OCI-LY3 (cell line): ENCODE results near the gene MPDU1.

Source experiments
- H2AFZ ChIP-seq: fragments of 200-600, 300-600 bp; shearing (Covaris generic); 2 replicates; pipeline ENCODE4 v1.6.0; 2014; ENCODE audit warnings: antibody characterized with exemption, low read depth, low read length
- H3K27ac ChIP-seq: fragments of 200-600, 300-600 bp; sonication (generic); 2 replicates; pipeline ENCODE4 v1.5.1; 2014; ENCODE audit warnings: mild to moderate bottlenecking, low read length, moderate library complexity, mixed read lengths
- H3K27me3 ChIP-seq: fragments of 200-600, 300-600 bp; sonication (generic); 2 replicates; pipeline ENCODE4 v1.6.1; 2014; ENCODE audit warnings: low read depth, low read length, mixed read lengths
- H3K36me3 ChIP-seq: fragments of 200-600, 300-600 bp; sonication (generic); replicated peaks from 2 replicates; pipeline ENCODE3; 2014; ENCODE audit warnings: low read depth, low read length, mixed read lengths
- H3K4me1 ChIP-seq: fragments of 300-600, 200-600 bp; sonication (generic); 2 replicates; pipeline ENCODE4 v1.6.1; 2014; ENCODE audit warnings: low read length, mixed read lengths
- H3K4me2 ChIP-seq: fragments of 200-600, 300-600 bp; sonication (generic); 2 replicates; pipeline ENCODE4 v1.6.1; 2014; ENCODE audit warnings: low read length, mixed read lengths
- H3K4me3 ChIP-seq: fragments of 300-600, 200-600 bp; sonication (generic); 2 replicates; pipeline ENCODE4 v1.5.1; 2014; ENCODE audit warnings: antibody characterized with exemption, mild to moderate bottlenecking, low read length, moderate library complexity
- H3K79me2 ChIP-seq: fragments of 300-600, 200-600 bp; shearing (Covaris generic); 2 replicates; pipeline ENCODE4 v1.6.1; 2014; ENCODE audit warnings: mild to moderate bottlenecking, low read length, mixed read lengths
- H3K9ac ChIP-seq: fragments of 300-600, 200-600 bp; shearing (Covaris generic); 2 replicates; pipeline ENCODE4 v1.6.0; 2014; ENCODE audit warnings: mild to moderate bottlenecking, low read length, moderate library complexity
- H3K9me3 ChIP-seq: fragments of 200-600, 300-600 bp; shearing (Covaris generic); 2 replicates; pipeline ENCODE4 v1.6.1; 2014; ENCODE audit warnings: low read length, mixed read lengths; ENCODE audit not compliant: insufficient read depth
- H4K20me1 ChIP-seq: fragments of 200-600, 300-600 bp; sonication (generic); 2 replicates; pipeline ENCODE4 v1.6.1; 2016; ENCODE audit warnings: low read length, mixed read lengths; ENCODE audit not compliant: insufficient read depth
- EZH2phosphoT487 ChIP-seq: fragments of 200-600 bp; shearing (Covaris generic); IDR thresholded peaks from 2 replicates; pipeline ENCODE4 v1.6.1; 2018; ENCODE audit warnings: antibody characterized with exemption, mixed run types, low read depth
- TF ChIP-seq, protein P1 (sequence below): fragments of 200-600, 300-600 bp; sonication (generic); IDR thresholded peaks from 2 replicates; pipeline ENCODE4 v1.5.1; 2014; ENCODE audit warnings: antibody characterized with exemption, low read length, low read depth

Gene MPDU1

DNA sequence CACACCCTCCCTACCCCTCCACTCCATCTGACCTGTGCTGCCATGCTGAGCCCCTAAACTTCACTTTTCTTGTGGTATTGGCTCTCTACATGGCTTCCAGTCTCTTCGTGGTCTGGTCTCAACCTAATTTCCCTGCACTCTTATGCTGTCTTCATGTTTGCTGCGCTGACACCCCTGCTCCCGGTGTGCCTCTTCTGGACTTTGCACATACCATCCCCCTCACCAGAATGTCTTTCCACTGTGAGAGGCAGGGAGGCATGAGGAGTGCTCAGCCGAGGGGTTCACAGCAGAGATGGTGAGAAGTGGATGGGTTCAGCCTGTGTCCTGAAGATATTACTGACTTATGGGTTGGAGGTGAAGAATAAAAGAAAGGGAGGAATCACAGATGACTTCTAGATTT lies 32.3 kb upstream of the MPDU1 start:
- Histone ChIP-seq H3K27me3 (no peaks in the 10 kb centered on the region), H3K79me2 (no peaks in the 10 kb centered on the region), H3K36me3 (no peaks in the 10 kb centered on the region), H3K4me2 (no peak overlapping the region), H4K20me1 (no peaks in the 10 kb centered on the region), H3K9ac (no peak overlapping the region), H3K4me1 (peaks cover 31% of the 10 kb centered on the region), H2AFZ (no peak overlapping the region), H3K9me3 (no peaks in the 10 kb centered on the region), H3K4me3 (no peak overlapping the region), H3K27ac (no peak overlapping the region; the same call in 1 of the 2 replicates)
- no peak for TF ChIP-seq EZH2phosphoT487
- TF ChIP-seq, protein P1, sequence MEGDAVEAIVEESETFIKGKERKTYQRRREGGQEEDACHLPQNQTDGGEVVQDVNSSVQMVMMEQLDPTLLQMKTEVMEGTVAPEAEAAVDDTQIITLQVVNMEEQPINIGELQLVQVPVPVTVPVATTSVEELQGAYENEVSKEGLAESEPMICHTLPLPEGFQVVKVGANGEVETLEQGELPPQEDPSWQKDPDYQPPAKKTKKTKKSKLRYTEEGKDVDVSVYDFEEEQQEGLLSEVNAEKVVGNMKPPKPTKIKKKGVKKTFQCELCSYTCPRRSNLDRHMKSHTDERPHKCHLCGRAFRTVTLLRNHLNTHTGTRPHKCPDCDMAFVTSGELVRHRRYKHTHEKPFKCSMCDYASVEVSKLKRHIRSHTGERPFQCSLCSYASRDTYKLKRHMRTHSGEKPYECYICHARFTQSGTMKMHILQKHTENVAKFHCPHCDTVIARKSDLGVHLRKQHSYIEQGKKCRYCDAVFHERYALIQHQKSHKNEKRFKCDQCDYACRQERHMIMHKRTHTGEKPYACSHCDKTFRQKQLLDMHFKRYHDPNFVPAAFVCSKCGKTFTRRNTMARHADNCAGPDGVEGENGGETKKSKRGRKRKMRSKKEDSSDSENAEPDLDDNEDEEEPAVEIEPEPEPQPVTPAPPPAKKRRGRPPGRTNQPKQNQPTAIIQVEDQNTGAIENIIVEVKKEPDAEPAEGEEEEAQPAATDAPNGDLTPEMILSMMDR = no peak

DNA sequence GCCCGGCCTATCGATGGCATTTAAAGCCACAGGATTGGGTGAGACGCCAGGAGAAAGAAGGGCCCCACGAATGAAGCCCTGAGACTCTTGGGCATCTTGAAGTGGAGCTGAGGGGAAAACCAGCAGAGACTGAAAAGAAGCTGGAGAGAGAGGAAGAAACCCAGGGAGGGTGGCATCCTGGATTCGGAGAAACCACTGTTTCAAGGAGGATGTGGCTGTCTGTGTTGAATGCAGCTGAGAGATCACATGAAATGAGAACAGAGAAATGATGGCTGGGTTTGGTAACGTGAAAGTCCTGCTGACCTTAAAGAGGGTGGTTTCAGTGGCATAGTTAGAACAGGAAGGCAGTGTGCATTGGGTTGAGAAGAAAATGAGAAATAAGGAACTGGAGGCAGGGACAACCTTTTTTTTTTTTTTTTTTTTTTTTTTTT lies 31.0 kb upstream of the MPDU1 start:
- peak overlapping the region; percentile 89 for H3K27ac ChIP-seq
- no peaks in the 10 kb centered on the region for H3K27me3 ChIP-seq
- H3K4me1 ChIP-seq = peaks cover 35% of the 10 kb centered on the region
- H3K9ac ChIP-seq = peak overlapping the region; percentile 50
- peak overlapping the region; percentile 56 for H3K4me3 ChIP-seq
- no peaks in the 10 kb centered on the region for H3K36me3 ChIP-seq
- no peaks in the 10 kb centered on the region for H3K9me3 ChIP-seq
- H2AFZ ChIP-seq = 0 out of 2 replicates have a peak overlapping the region, but pooled peaks have one; percentile 60
- peak overlapping the region; percentile 87 for H3K4me2 ChIP-seq
- H3K79me2 ChIP-seq = no peaks in the 10 kb centered on the region
- TF ChIP-seq, protein P1 = no peak
- TF ChIP-seq EZH2phosphoT487 = no peak
- no peaks in the 10 kb centered on the region for H4K20me1 ChIP-seq

DNA sequence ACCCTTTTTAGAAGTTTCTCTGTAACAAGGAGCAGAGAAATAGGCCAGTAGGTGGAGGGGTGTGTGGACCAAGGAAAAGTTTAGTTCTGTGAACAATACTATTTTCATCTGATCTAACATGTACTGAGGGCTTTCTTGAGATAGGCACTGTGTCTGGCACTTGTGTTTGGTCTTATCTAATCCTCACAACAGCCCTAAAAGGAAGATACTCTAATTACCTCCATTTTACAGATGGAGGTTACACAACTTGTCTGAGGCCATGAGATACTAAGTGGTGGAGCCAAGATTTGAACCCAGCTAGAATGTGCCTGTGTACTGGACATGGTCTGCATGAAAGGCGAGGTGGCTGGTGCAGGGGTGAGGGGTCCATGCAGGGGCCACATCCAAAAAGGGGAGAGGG lies 30.3 kb upstream of the MPDU1 start:
- H3K9me3 ChIP-seq = no peaks in the 10 kb centered on the region
- H3K4me1 ChIP-seq = peaks cover 41% of the 10 kb centered on the region
- peak overlapping the region; percentile 56; the same call in 1 of the 2 replicates for H3K4me3 ChIP-seq
- H3K9ac ChIP-seq = peak overlapping the region; percentile 44; the same call in 1 of the 2 replicates
- TF ChIP-seq, protein P1 = no peak
- TF ChIP-seq EZH2phosphoT487 = no peak
- peak overlapping the region; percentile 87 for H3K4me2 ChIP-seq
- no peaks in the 10 kb centered on the region for H3K27me3 ChIP-seq
- H3K79me2 ChIP-seq = no peaks in the 10 kb centered on the region
- no peaks in the 10 kb centered on the region for H3K36me3 ChIP-seq
- H2AFZ ChIP-seq = no peak overlapping the region
- H4K20me1 ChIP-seq = no peaks in the 10 kb centered on the region
- peak overlapping the region; percentile 89 for H3K27ac ChIP-seq

DNA sequence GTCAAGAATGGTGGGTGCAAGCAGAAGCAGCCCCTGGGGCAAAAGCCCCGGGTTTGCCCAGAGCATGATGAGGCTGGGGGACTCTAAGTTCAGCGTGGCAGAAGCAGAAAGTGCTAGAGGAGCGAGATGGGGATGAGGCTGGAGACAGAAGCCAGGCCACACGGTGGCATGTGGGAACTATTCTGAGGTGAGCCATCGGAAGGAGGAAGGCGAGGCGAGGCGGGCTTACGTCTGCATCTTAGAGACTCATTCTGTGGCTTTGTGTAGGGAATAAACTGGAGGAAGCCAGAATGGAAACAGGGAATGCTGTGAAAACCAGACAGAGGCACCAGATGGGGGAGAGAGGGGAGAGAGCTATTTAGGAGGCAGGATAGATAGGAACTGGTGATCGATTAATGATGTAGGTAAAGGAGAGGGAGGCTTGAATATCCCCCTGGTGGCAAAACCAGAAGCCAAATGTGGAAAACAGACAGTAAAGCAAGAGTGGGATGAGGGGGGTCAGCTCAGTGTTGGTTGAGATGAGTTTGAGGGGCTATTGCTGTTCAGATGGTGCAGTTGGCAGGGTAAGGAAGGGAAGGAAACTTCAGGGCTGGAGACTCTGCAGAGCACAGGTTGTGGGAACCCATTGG lies 28.2 kb upstream of the MPDU1 start:
- Histone ChIP-seq H3K27me3 (no peaks in the 10 kb centered on the region), H3K4me3 (no peak overlapping the region), H3K4me2 (no peak overlapping the region), H2AFZ (no peak overlapping the region), H3K27ac (no peak overlapping the region), H3K79me2 (peaks cover 6% of the 10 kb centered on the region), H3K9ac (no peak overlapping the region), H4K20me1 (no peaks in the 10 kb centered on the region), H3K9me3 (no peaks in the 10 kb centered on the region), H3K4me1 (peaks cover 57% of the 10 kb centered on the region), H3K36me3 (no peaks in the 10 kb centered on the region)
- TF ChIP-seq, protein P1 = no peak
- TF ChIP-seq EZH2phosphoT487 = no peak
